ENCODE data around the gene TMEM131. TPM values are rescaled to one million over a fixed set of nuclear protein-coding genes. Genes with fewer than 3 reads are reported as not detected.

TMEM131 gene
- total RNA-seq, 1 donor from 2014 or later, result 35.3 TPM

DNA sequence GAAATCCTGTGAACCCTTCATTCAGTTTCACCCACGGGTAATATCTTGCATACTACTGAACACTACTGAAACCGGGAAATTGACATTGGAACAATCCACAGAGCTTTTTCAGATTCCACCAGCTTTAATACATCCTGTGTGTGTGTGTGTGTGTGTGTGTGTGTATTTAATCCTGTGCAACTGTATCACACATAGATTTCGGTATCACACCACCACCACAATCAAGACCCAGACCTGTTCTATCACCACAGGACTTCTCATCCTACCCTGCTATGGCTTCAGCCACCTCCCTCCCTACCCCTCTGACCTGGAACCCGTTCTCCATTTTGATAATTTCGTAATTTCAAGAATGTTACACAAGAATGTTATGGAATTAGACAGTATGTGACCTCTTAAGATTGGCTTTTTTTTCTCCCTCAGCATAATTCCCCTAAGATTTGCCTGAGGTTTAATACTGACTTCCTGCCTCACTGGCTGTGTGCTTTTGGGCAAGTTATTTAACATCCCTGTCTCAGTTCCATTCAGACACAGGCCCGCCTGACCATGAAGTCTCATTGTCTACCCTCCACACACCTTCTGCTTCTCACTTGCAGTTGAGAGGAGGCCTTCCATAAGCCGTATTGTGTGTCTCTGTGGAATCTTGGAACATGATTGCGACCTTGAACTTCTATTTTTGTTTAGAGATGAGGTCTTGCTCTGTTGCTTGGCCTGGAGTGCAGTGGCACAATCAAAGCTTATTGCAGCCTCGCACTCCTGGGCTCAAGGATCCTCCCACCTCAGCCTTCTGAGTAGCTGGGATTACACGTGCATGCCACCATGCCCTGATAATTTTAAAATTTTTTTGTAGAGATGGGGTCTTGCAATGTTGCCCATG, 14.4 kb upstream of the TMEM131 start:
- Mint-ChIP-seq H3K27ac (ENCODE audit: unreplicated experiment) (no peak overlapping the region), H3K27me3 (ENCODE audit: low read depth, unreplicated experiment) (peaks cover 51% of the 10 kb centered on the region), H3K9me3 (ENCODE audit: unreplicated experiment) (peaks cover 1% of the 10 kb centered on the region), H3K36me3 (ENCODE audit: low read depth, unreplicated experiment) (no peaks in the 10 kb centered on the region), H3K4me3 (ENCODE audit: unreplicated experiment) (no peak overlapping the region), H3K4me1 (ENCODE audit: low read depth, unreplicated experiment) (peaks cover 6% of the 10 kb centered on the region)
- Histone ChIP-seq H3K4me2 (ENCODE audit: low read length) (no peak overlapping the region), H3K27me3 (ENCODE audit: insufficient read depth, low read length) (no peaks in the 10 kb centered on the region), H2AFZ (ENCODE audit: low read depth, low read length) (no peak overlapping the region), H3K79me2 (ENCODE audit: insufficient read depth, low read length) (no peaks in the 10 kb centered on the region), H3K4me3 (ENCODE audit: insufficient read depth, low read depth, low read length) (no peak overlapping the region), H3K9ac (ENCODE audit: low read length) (no peak overlapping the region), H3K4me1 (ENCODE audit: insufficient read depth, low read length) (peaks cover 3% of the 10 kb centered on the region), H4K20me1 (ENCODE audit: insufficient read depth, low read length) (no peaks in the 10 kb centered on the region), H3K36me3 (ENCODE audit: insufficient read depth, low read length) (no peaks in the 10 kb centered on the region), H3K27ac (ENCODE audit: low read depth, low read length) (no peak overlapping the region), H3K9me3 (ENCODE audit: insufficient read depth, low read depth, low read length) (no peaks in the 10 kb centered on the region)
- no peak for DNase-seq (ENCODE audit: low read depth)
- FAIRE-seq, result no peak
- TF ChIP-seq, protein P1, sequence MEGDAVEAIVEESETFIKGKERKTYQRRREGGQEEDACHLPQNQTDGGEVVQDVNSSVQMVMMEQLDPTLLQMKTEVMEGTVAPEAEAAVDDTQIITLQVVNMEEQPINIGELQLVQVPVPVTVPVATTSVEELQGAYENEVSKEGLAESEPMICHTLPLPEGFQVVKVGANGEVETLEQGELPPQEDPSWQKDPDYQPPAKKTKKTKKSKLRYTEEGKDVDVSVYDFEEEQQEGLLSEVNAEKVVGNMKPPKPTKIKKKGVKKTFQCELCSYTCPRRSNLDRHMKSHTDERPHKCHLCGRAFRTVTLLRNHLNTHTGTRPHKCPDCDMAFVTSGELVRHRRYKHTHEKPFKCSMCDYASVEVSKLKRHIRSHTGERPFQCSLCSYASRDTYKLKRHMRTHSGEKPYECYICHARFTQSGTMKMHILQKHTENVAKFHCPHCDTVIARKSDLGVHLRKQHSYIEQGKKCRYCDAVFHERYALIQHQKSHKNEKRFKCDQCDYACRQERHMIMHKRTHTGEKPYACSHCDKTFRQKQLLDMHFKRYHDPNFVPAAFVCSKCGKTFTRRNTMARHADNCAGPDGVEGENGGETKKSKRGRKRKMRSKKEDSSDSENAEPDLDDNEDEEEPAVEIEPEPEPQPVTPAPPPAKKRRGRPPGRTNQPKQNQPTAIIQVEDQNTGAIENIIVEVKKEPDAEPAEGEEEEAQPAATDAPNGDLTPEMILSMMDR (IDR thresholded peaks at IDR 0.05; ENCODE audit: insufficient read depth, low read depth, low read length), result no peak
- no peak for TF ChIP-seq EZH2 (IDR thresholded peaks at IDR 0.05; ENCODE audit: insufficient read depth, low read length)

DNA sequence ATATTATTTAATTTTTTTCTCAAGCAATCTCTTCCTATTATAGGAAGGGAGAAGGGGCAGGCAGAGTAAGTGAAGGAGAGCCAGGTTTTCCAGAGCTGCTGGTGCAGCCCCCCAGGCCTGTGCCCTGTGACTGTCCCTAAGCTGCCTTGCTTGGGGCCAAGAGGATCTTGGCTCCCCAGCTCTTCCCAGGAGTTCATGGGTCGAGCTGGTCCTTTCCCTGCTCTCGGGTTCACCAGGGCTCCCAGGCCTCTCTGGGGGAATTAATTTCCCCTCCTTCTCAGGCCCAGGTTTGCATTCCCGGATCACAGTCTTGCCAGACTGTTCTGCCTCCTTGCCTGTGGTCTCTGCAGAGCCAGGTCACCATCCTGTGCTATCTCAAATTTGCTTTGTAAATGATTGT, 12.7 kb upstream of the TMEM131 start:
- peaks cover under 1% of the 10 kb centered on the region for H3K4me1 Mint-ChIP-seq (ENCODE audit: low read depth, unreplicated experiment)
- H3K79me2 ChIP-seq (ENCODE audit: insufficient read depth, low read length), result no peaks in the 10 kb centered on the region
- H3K4me3 Mint-ChIP-seq (ENCODE audit: unreplicated experiment), result no peak overlapping the region
- DNase-seq (ENCODE audit: low read depth) (no peak), FAIRE-seq (no peak)
- H4K20me1 ChIP-seq (ENCODE audit: insufficient read depth, low read length), result no peaks in the 10 kb centered on the region
- H3K36me3 Mint-ChIP-seq (ENCODE audit: low read depth, unreplicated experiment), result no peaks in the 10 kb centered on the region
- TF ChIP-seq EZH2 (IDR thresholded peaks at IDR 0.05; ENCODE audit: insufficient read depth, low read length), result no peak
- TF ChIP-seq, protein P1 (IDR thresholded peaks at IDR 0.05; ENCODE audit: insufficient read depth, low read depth, low read length), result no peak
- no peaks in the 10 kb centered on the region for H3K9me3 Mint-ChIP-seq (ENCODE audit: unreplicated experiment)
- H3K27me3 ChIP-seq (ENCODE audit: insufficient read depth, low read length), result no peaks in the 10 kb centered on the region
- H3K9me3 ChIP-seq (ENCODE audit: insufficient read depth, low read depth, low read length), result no peaks in the 10 kb centered on the region
- H2AFZ ChIP-seq (ENCODE audit: low read depth, low read length), result no peak overlapping the region
- no peak overlapping the region for H3K27ac Mint-ChIP-seq (ENCODE audit: unreplicated experiment)
- H3K27me3 Mint-ChIP-seq (ENCODE audit: low read depth, unreplicated experiment), result peaks cover 41% of the 10 kb centered on the region
- H3K4me3 ChIP-seq (ENCODE audit: insufficient read depth, low read depth, low read length), result no peak overlapping the region
- H3K4me1 ChIP-seq (ENCODE audit: insufficient read depth, low read length), result no peaks in the 10 kb centered on the region
- H3K9ac ChIP-seq (ENCODE audit: low read length), result no peak overlapping the region
- no peak overlapping the region for H3K4me2 ChIP-seq (ENCODE audit: low read length)
- no peaks in the 10 kb centered on the region for H3K36me3 ChIP-seq (ENCODE audit: insufficient read depth, low read length)
- H3K27ac ChIP-seq (ENCODE audit: low read depth, low read length), result no peak overlapping the region

DNA sequence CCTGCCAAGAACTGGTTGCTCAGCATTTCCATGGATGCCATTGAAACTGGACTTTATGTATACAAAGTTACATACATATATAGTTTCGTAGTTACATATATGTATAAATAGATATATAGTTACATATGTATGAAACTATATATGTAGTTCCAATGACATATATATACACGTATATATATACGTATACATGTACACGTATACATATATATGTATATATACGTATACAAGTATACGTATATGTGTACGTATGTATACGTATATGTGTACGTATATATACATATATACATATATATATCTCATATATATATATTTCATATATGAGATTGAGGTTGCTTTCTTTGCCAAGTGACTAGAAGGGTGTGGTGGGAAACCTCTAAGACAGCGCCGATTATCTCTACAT, 10.6 kb upstream of the TMEM131 start:
- Histone ChIP-seq H3K27ac (ENCODE audit: low read depth, low read length) (no peak overlapping the region), H3K27me3 (ENCODE audit: insufficient read depth, low read length) (no peaks in the 10 kb centered on the region), H4K20me1 (ENCODE audit: insufficient read depth, low read length) (no peaks in the 10 kb centered on the region), H3K4me1 (ENCODE audit: insufficient read depth, low read length) (no peaks in the 10 kb centered on the region), H3K4me3 (ENCODE audit: insufficient read depth, low read depth, low read length) (no peak overlapping the region), H3K79me2 (ENCODE audit: insufficient read depth, low read length) (no peaks in the 10 kb centered on the region), H3K4me2 (ENCODE audit: low read length) (no peak overlapping the region), H2AFZ (ENCODE audit: low read depth, low read length) (no peak overlapping the region), H3K36me3 (ENCODE audit: insufficient read depth, low read length) (no peaks in the 10 kb centered on the region), H3K9me3 (ENCODE audit: insufficient read depth, low read depth, low read length) (no peaks in the 10 kb centered on the region), H3K9ac (ENCODE audit: low read length) (no peak overlapping the region)
- DNase-seq (ENCODE audit: low read depth), result no peak
- H3K4me3 Mint-ChIP-seq (ENCODE audit: unreplicated experiment), result no peak overlapping the region
- H3K4me1 Mint-ChIP-seq (ENCODE audit: low read depth, unreplicated experiment), result no peaks in the 10 kb centered on the region
- TF ChIP-seq, protein P1 (IDR thresholded peaks at IDR 0.05; ENCODE audit: insufficient read depth, low read depth, low read length), result no peak
- no peak for TF ChIP-seq EZH2 (IDR thresholded peaks at IDR 0.05; ENCODE audit: insufficient read depth, low read length)
- no peak overlapping the region for H3K27ac Mint-ChIP-seq (ENCODE audit: unreplicated experiment)
- peaks cover 36% of the 10 kb centered on the region for H3K27me3 Mint-ChIP-seq (ENCODE audit: low read depth, unreplicated experiment)
- H3K9me3 Mint-ChIP-seq (ENCODE audit: unreplicated experiment), result no peaks in the 10 kb centered on the region
- H3K36me3 Mint-ChIP-seq (ENCODE audit: low read depth, unreplicated experiment), result no peaks in the 10 kb centered on the region
- no peak for FAIRE-seq

Measured in astrocyte (in vitro differentiated cells and primary cell).